CD8-positive, alpha-beta memory T cell (primary cell): ENCODE results near the gene ZNF501. TPM values are rescaled to one million over a fixed set of nuclear protein-coding genes. Genes with fewer than 3 reads are reported as not detected.

Source experiments
- CTCF ChIA-PET: fragments of 350-600 bp; sonication (Branson Sonifier 250); formaldehyde crosslinking; loops from one replicate; lab custom pipeline; 2021; ENCODE audit warnings: antibody characterized with exemption; lab: Charles Lee
- POLR2A ChIA-PET: fragments of 350-600 bp; sonication (Branson Sonifier 250); formaldehyde crosslinking; loops from one replicate; lab custom pipeline; 2021; ENCODE audit warnings: antibody characterized with exemption; lab: Charles Lee
- DNase-seq, 5 donors: peaks; one replicate each; pipeline versions ENCODE4 v3.0.0 to v3.0.0-alpha.2; 2020 to 2022; ENCODE audit warnings: mixed read lengths in 1 of 5
- H3K27ac ChIP-seq: one replicate; pipeline ENCODE4 v1.7.0; 2013; ENCODE audit warnings: low read depth, mild to moderate bottlenecking, low read length, moderate library complexity
- H3K27me3 ChIP-seq: 2 replicates; pipeline ENCODE4 v1.7.0; 2013; ENCODE audit warnings: low read length, mild to moderate bottlenecking; ENCODE audit not compliant: insufficient read depth, poor library complexity, severe bottlenecking
- H3K36me3 ChIP-seq: 2 replicates; pipeline ENCODE4 v1.7.0; 2013; ENCODE audit warnings: mild to moderate bottlenecking, low read length, moderate library complexity; ENCODE audit not compliant: insufficient read depth
- H3K4me1 ChIP-seq: 2 replicates; pipeline ENCODE4 v1.7.0; 2013; ENCODE audit warnings: mild to moderate bottlenecking, low read length, moderate library complexity; ENCODE audit not compliant: insufficient read depth
- H3K4me3 ChIP-seq: 2 replicates; pipeline ENCODE4 v1.7.0; 2013; ENCODE audit warnings: mild to moderate bottlenecking, low read length
- H3K9me3 ChIP-seq: 2 replicates; pipeline ENCODE4 v1.7.0; 2013; ENCODE audit warnings: mild to moderate bottlenecking, low read length
- H3K27ac Mint-ChIP-seq, 8 donors: one replicate each; pipeline ENCODE4 v1.8.0; 2020 to 2021; ENCODE audit warnings: mixed read lengths in 8 of 8, mild to moderate bottlenecking in 6 of 8, inconsistent platforms in 3 of 8, moderate library complexity in 3 of 8
- H3K27me3 Mint-ChIP-seq, 2 donors: one replicate each; pipeline ENCODE4 v1.8.0; 2020 to 2021; ENCODE audit warnings: mixed read lengths in 2 of 2, mild to moderate bottlenecking in 1 of 2, moderate library complexity in 1 of 2
- H3K36me3 Mint-ChIP-seq, 3 donors: one replicate each; pipeline ENCODE4 v1.8.0; 2020 to 2021; ENCODE audit warnings: mixed read lengths in 3 of 3, inconsistent platforms in 1 of 3, mild to moderate bottlenecking in 1 of 3
- H3K4me1 Mint-ChIP-seq, 3 donors: one replicate each; pipeline ENCODE4 v1.8.0; 2020 to 2021; ENCODE audit warnings: mixed read lengths in 3 of 3, inconsistent platforms in 1 of 3, mild to moderate bottlenecking in 1 of 3
- H3K4me3 Mint-ChIP-seq, 7 donors: one replicate each; pipeline ENCODE4 v1.8.0; 2020 to 2021; ENCODE audit warnings: mixed read lengths in 7 of 7, mild to moderate bottlenecking in 6 of 7, moderate library complexity in 4 of 7, inconsistent platforms in 2 of 7
- H3K9me3 Mint-ChIP-seq, 5 donors: one replicate each; pipeline ENCODE4 v1.8.0; 2020 to 2022; ENCODE audit warnings: mixed read lengths in 5 of 5, mild to moderate bottlenecking in 3 of 5, moderate library complexity in 2 of 5, inconsistent platforms in 1 of 5
- polyA plus RNA-seq: library from polyadenylated mRNA; unstranded; fragments of 300-500 nt; fragmentation: Illumina TruSeq; gene quantifications from one replicate; pipeline ENCODE4 v1.2.3, GENCODE V29; 2021
- total RNA-seq, 2 experiments: library from RNA; stranded (reverse); gene quantifications; one replicate each; pipeline ENCODE4 v1.2.3, GENCODE V29; 2021

The ZNF501 gene
- total and polyA plus RNA-seq, 3 experiments from 2014 or later, result 2.9 to 6.0 (median 4.9) TPM

DNA sequence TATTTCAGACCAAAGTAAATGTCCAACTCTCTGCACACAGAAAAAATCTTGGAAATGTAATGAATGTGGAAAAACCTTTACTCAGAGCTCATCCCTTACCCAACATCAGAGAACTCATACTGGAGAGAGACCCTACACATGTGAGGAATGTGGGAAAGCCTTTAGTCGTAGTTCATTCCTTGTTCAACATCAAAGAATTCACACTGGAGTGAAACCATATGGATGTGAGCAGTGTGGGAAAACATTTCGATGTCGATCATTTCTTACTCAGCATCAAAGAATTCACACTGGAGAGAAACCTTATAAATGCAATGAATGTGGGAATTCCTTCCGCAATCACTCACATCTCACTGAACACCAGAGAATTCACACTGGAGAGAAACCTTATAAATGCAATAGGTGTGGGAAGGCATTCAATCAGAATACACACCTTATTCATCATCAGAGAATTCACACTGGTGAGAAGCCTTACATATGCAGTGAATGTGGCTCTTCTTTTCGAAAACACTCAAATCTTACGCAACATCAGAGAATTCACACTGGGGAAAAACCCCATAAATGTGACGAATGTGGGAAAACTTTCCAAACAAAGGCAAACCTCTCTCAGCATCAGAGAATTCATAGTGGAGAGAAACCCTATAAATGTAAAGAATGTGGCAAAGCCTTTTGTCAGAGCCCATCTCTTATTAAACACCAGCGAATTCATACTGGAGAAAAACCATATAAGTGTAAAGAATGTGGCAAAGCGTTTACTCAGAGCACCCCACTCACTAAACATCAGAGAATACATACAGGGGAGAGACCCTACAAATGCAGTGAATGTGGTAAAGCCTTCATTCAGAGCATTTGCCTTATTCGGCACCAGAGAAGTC lies 8.0 kb upstream of the ZNF501 start:
- H3K4me1 Mint-ChIP-seq, result no peaks in the 10 kb centered on the region
- no peak overlapping the region for H3K4me3 Mint-ChIP-seq
- Histone ChIP-seq H3K9me3 (peaks cover 65% of the 10 kb centered on the region), H3K27ac (no peak overlapping the region), H3K27me3 (no peaks in the 10 kb centered on the region), H3K36me3 (peaks cover 10% of the 10 kb centered on the region), H3K4me1 (no peaks in the 10 kb centered on the region), H3K4me3 (no peak overlapping the region)
- peaks cover 17 to 73% (median 64%) of the 10 kb centered on the region in 3 donors for H3K36me3 Mint-ChIP-seq
- H3K27me3 Mint-ChIP-seq, result peaks cover 0 to 3% of the 10 kb centered on the region in 2 donors
- H3K9me3 Mint-ChIP-seq, result peaks cover 51 to 91% (median 88%) of the 10 kb centered on the region in 5 donors
- CTCF ChIA-PET, result no interaction called here
- POLR2A ChIA-PET, result no interaction called here
- peak overlapping the region in 1 of 8 donors; percentile 36 for H3K27ac Mint-ChIP-seq
- DNase-seq, result peak in 1 of 5 donors; percentile 2

DNA sequence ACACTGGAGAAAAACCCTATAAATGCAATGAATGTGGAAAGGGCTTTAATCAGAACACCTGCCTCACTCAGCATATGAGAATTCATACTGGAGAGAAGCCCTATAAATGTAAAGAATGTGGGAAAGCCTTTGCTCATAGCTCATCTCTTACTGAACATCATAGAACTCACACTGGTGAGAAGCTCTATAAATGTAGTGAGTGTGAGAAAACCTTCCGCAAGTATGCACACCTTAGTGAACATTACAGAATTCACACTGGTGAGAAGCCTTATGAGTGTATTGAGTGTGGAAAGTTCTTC lies 7.4 kb upstream of the ZNF501 start:
- Histone ChIP-seq H3K4me3 (no peak overlapping the region), H3K9me3 (peaks cover 65% of the 10 kb centered on the region), H3K36me3 (peaks cover 10% of the 10 kb centered on the region), H3K27ac (no peak overlapping the region), H3K4me1 (no peaks in the 10 kb centered on the region), H3K27me3 (no peaks in the 10 kb centered on the region)
- Mint-ChIP-seq H3K4me1 (no peaks in the 10 kb centered on the region), H3K27ac (no peak overlapping the region), H3K36me3 (peaks cover 17 to 70% (median 58%) of the 10 kb centered on the region in 3 donors), H3K9me3 (peaks cover 47 to 90% (median 83%) of the 10 kb centered on the region in 5 donors), H3K27me3 (peaks cover 0 to 3% of the 10 kb centered on the region in 2 donors), H3K4me3 (no peak overlapping the region)
- POLR2A ChIA-PET, result no interaction called here
- no peak for DNase-seq
- CTCF ChIA-PET, result no interaction called here

DNA sequence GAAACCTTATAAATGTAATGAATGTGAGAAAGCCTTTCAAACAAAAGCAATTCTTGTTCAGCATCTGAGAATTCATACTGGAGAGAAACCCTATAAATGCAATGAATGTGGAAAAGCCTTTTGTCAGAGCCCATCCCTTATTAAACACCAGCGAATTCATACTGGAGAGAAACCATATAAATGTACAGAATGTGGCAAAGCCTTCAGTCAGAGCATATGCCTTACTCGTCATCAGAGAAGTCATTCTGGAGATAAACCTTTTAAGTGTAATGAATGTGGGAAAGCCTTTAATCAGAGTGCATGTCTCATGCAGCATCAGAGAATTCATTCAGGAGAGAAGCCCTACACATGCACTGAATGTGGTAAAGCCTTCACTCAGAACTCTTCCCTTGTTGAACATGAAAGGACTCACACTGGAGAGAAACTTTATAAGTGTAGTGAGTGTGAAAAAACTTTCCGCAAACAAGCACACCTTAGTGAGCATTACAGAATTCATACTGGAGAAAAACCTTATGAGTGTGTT lies 5.3 kb downstream of the ZNF501 start:
- Mint-ChIP-seq H3K27ac (no peak overlapping the region), H3K4me3 (no peak overlapping the region), H3K27me3 (no peaks in the 10 kb centered on the region), H3K9me3 (peaks cover 69 to 92% (median 86%) of the 10 kb centered on the region in 5 donors), H3K36me3 (peaks cover 29 to 72% (median 53%) of the 10 kb centered on the region in 3 donors), H3K4me1 (peaks cover 6 to 8% (median 7%) of the 10 kb centered on the region in 3 donors)
- DNase-seq, result no peak
- CTCF ChIA-PET, result no interaction called here
- POLR2A ChIA-PET, result no interaction called here
- Histone ChIP-seq H3K4me1 (peaks cover 9% of the 10 kb centered on the region), H3K36me3 (peaks cover 20% of the 10 kb centered on the region), H3K27me3 (no peaks in the 10 kb centered on the region), H3K27ac (no peak overlapping the region), H3K4me3 (no peak overlapping the region), H3K9me3 (peaks cover 67% of the 10 kb centered on the region)

DNA sequence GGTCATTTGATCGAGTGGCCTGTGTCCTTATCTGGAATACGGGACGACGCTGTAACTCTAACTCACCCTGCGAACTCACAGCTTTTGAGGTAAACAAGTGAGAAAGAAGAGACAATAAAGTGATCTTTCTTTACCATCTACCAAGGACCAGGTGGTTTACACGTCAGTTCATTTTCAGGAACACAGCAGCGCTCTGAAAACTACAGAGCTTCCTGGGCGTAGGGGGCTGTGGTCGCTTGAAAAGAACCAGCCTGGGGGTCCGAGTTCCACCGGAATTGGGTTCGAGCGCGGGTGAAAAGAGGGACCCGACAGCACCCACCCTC lies 31.6 kb downstream of the ZNF501 start:
- Mint-ChIP-seq H3K9me3 (peaks cover 0 to 4% (median 0%) of the 10 kb centered on the region in 5 donors), H3K27me3 (peaks cover 0 to 1% of the 10 kb centered on the region in 2 donors), H3K36me3 (peaks cover 15 to 33% (median 23%) of the 10 kb centered on the region in 3 donors), H3K4me1 (peaks cover 29 to 58% (median 50%) of the 10 kb centered on the region in 3 donors), H3K4me3 (peak overlapping the region; percentile 91 to 97 (median 94)), H3K27ac (peak overlapping the region; percentile 89 to 95 (median 92))
- DNase-seq, result no peak
- CTCF ChIA-PET, result interaction anchor here (3.0 kb wide), 1 partner anchor 32 kb away, joined by 17 read pairs; the partner anchor contains the start of gene ZNF501
- peaks cover 6% of the 10 kb centered on the region for H3K36me3 ChIP-seq
- no peaks in the 10 kb centered on the region for H3K9me3 ChIP-seq
- peak overlapping the region; percentile 95 for H3K4me3 ChIP-seq
- H3K27ac ChIP-seq, result peak overlapping the region; percentile 96
- POLR2A ChIA-PET, result interaction anchor here (1.1 to 1.4 kb wide), 3 partner anchors 32 to 244 kb away, joined by 5 to 7 read pairs (median 6); partner anchors contain the start of genes EXOSC7, ZDHHC3 and ZNF501
- no peaks in the 10 kb centered on the region for H3K27me3 ChIP-seq
- H3K4me1 ChIP-seq, result peaks cover 9% of the 10 kb centered on the region

DNA sequence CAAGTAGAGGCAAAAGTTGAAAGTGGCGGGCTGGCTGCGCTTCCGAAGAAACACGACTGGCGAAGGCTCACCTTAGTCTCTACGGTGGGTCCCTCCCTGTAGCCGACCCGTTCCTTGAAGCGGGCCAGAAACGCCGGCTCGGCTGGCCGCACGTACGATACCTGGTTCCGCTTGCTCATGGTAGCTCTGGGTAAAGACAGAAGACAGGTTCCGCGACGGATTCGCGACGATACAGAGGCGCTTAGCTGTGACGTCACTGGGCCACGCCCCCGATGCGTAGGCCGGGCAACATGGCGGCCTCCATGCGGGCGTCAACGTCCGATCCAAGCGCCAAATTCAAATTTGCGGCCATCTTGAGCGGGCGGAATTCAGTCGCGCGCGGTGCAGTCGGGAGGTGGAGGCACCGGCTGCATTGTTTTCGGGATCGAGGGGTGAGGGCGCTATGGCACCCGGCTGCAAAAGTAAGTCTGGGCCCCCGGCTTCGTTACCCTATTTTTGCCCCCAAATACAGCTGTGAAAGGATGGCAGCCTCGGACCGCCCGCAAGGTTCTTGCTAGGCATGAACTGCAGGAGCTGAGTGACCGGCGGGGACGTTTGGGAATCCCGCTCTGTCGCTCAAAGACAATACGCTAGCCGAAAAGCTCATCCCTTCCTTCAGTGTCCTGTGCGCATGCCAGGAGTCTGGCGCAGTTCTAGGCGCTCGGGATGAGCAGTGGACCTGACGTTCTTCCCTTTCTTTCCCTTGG lies 32.2 kb downstream of the ZNF501 start, which contains the start of the genes KIAA1143 and KIF15:
KIAA1143 (minus strand) TSS at position 196 of the 746 bp plus-strand sequence; CDS start at position 179, 17 bp downstream.
KIF15 (plus strand) TSS at position 371 of the 746 bp plus-strand sequence; CDS start at position 443, 72 bp downstream.
- peak within 1 kb of the TSS; percentile 95 for H3K4me3 ChIP-seq
- Mint-ChIP-seq H3K4me1 (peaks cover 28 to 54% (median 48%) of the 10 kb centered on the region in 3 donors), H3K4me3 (peak within 1 kb of the TSS; percentile 91 to 97 (median 94)), H3K27ac (peak within 1 kb of the TSS; percentile 89 to 95 (median 92)), H3K27me3 (peaks cover 0 to 5% of the 10 kb centered on the region in 2 donors), H3K36me3 (peaks cover 15 to 30% (median 23%) of the 10 kb centered on the region in 3 donors), H3K9me3 (peaks cover 0 to 4% (median 0%) of the 10 kb centered on the region in 5 donors)
- DNase-seq, result peak; percentile 91 to 97 (median 96)
- no peaks in the 10 kb centered on the region for H3K27me3 ChIP-seq
- no peaks in the 10 kb centered on the region for H3K9me3 ChIP-seq
- CTCF ChIA-PET, result interaction anchor here (0.8 to 3.0 kb wide), 2 partner anchors 32 to 250 kb away, joined by 3 to 17 read pairs; partner anchors contain the start of gene ZNF501
- peak within 1 kb of the TSS; percentile 96 for H3K27ac ChIP-seq
- POLR2A ChIA-PET, result interaction anchor here (0.7 to 1.4 kb wide), 5 partner anchors 32 to 423 kb away, joined by 3 to 7 read pairs (median 5); partner anchors contain the start of genes EXOSC7, TCAIM, ZDHHC3 and ZNF501
- peaks cover 6% of the 10 kb centered on the region for H3K36me3 ChIP-seq
- H3K4me1 ChIP-seq, result peaks cover 9% of the 10 kb centered on the region

DNA sequence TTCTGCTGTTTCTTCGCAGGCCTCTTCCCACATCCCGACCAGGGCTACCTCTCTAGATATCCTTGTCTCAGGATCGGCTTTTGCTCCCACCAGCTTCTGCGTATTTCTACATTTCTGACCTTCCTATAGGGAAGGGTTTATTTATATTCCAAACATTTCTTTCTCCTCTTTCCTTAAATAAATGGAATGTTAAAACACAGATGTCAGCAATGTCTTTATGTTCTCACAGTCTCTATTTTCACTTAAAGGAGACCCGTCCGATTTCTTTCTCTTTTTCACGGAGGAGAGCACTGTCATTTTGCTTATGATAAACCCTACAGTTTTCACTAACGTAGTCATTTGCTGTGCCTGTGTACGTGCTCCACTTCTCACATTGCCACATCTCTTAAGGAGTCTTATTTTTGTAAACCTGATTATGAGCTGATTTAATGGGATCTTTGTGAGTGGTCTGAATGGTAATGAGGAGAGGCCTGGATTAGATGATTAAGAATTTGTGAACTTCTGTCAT lies 32.8 kb downstream of the ZNF501 start:
- peak overlapping the region; percentile 91 to 97 (median 94) for H3K4me3 Mint-ChIP-seq
- CTCF ChIA-PET, result interaction anchor here (0.8 to 3.0 kb wide), 2 partner anchors 33 to 251 kb away, joined by 3 to 17 read pairs; partner anchors contain the start of gene ZNF501
- Histone ChIP-seq H3K4me1 (peaks cover 9% of the 10 kb centered on the region), H3K4me3 (peak overlapping the region; percentile 95), H3K9me3 (no peaks in the 10 kb centered on the region), H3K27ac (peak overlapping the region; percentile 96), H3K36me3 (peaks cover 3% of the 10 kb centered on the region), H3K27me3 (no peaks in the 10 kb centered on the region)
- H3K36me3 Mint-ChIP-seq, result peaks cover 15 to 28% (median 22%) of the 10 kb centered on the region in 3 donors
- H3K9me3 Mint-ChIP-seq, result peaks cover 0 to 4% (median 0%) of the 10 kb centered on the region in 5 donors
- peaks cover 0 to 5% of the 10 kb centered on the region in 2 donors for H3K27me3 Mint-ChIP-seq
- H3K27ac Mint-ChIP-seq, result peak overlapping the region in 7 of 8 donors; percentile 43 to 93 (median 64)
- no peak for DNase-seq
- peaks cover 26 to 47% (median 42%) of the 10 kb centered on the region in 3 donors for H3K4me1 Mint-ChIP-seq
- POLR2A ChIA-PET, result interaction anchor here (1.1 to 1.4 kb wide), 3 partner anchors 33 to 243 kb away, joined by 5 to 7 read pairs (median 6); partner anchors contain the start of genes EXOSC7, ZDHHC3 and ZNF501

DNA sequence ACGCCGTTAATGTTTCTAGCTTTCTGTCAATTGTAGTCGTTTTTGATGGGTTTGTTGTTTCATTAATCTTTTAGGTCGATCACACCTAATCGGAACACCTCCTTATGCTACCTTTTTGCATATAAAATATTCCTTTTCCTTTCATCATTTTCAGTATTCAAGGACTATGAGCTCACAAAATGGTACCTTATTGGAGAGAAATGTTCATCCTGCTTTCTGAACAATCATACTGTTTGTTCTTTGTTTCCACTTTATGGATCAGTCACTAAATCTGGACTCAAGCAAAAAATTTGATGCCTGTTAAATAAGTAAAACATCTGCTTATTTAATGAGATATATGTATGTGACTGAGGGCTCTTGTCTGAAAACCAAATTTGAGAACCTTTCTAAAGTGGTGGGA lies 33.3 kb downstream of the ZNF501 start:
- ChIA-PET POLR2A (no interaction called here), CTCF (no interaction called here)
- Mint-ChIP-seq H3K9me3 (peaks cover 0 to 4% (median 0%) of the 10 kb centered on the region in 5 donors), H3K36me3 (peaks cover 13 to 24% (median 19%) of the 10 kb centered on the region in 3 donors), H3K4me3 (peak overlapping the region; percentile 91 to 97 (median 94)), H3K27me3 (peaks cover 0 to 5% of the 10 kb centered on the region in 2 donors), H3K27ac (peak overlapping the region in 1 of 8 donors; percentile 50), H3K4me1 (peaks cover 21 to 43% (median 38%) of the 10 kb centered on the region in 3 donors)
- H3K9me3 ChIP-seq, result no peaks in the 10 kb centered on the region
- H3K27me3 ChIP-seq, result no peaks in the 10 kb centered on the region
- H3K4me1 ChIP-seq, result peaks cover 9% of the 10 kb centered on the region
- H3K27ac ChIP-seq, result peak overlapping the region; percentile 96
- H3K36me3 ChIP-seq, result no peaks in the 10 kb centered on the region
- H3K4me3 ChIP-seq, result no peak overlapping the region
- no peak for DNase-seq
